ENCODE results near the gene RUNX3. TPM values are rescaled to one million over a fixed set of nuclear protein-coding genes. Genes with fewer than 3 reads are reported as not detected.

Gene RUNX3
- total RNA-seq, 4 donors from 2014 or later, result 0.26 to 1.7 (median 1.6) TPM; not detected in 1

DNA sequence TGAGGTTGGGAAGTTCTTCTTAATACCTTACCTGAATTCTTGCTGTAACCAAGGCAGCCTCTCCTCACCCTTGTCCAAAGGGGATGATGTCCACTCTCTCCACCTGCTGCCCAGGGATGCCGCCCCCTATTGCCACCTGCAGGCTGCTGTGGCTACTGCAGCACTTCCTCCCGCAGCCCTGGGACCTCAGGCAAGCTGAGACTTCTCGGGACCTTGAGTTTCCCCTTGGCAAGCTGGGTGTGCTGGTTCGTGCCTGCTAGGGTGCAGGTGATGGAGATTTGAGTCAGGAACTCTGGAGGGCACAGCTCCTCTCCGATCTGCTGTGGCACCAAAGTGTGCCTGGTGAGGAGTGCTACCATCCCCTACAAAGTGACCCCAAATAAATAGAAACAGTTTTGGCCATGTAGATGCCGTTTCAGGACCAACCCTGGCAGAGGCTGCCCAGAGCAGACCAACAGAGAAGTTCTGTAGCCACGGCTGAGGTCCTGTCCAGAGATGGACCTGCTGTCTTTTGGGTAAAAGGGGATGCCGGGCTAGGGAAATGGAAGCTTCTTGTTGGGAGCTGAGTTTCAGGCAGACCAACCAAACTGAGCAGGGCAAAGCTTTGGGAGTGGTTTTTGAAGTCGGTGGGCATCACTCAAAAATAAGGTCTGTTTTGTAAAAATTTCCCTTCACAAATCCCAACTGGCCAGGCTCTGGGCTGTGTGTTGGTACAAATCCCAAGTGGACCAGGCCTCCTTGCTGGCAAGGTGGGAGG is 31.7 kb downstream of the RUNX3 start:
- Histone ChIP-seq H3K4me3 (no peak overlapping the region), H3K9me3 (no peaks in the 10 kb centered on the region), H3K27ac (no peak overlapping the region), H3K36me3 (no peaks in the 10 kb centered on the region), H3K4me1 (no peaks in the 10 kb centered on the region), H3K27me3 (no peaks in the 10 kb centered on the region)
- intact Hi-C loops (cut with DNase I; ENCODE audit: low total_unique reads), result no loop called here
- TF ChIP-seq, protein P1, sequence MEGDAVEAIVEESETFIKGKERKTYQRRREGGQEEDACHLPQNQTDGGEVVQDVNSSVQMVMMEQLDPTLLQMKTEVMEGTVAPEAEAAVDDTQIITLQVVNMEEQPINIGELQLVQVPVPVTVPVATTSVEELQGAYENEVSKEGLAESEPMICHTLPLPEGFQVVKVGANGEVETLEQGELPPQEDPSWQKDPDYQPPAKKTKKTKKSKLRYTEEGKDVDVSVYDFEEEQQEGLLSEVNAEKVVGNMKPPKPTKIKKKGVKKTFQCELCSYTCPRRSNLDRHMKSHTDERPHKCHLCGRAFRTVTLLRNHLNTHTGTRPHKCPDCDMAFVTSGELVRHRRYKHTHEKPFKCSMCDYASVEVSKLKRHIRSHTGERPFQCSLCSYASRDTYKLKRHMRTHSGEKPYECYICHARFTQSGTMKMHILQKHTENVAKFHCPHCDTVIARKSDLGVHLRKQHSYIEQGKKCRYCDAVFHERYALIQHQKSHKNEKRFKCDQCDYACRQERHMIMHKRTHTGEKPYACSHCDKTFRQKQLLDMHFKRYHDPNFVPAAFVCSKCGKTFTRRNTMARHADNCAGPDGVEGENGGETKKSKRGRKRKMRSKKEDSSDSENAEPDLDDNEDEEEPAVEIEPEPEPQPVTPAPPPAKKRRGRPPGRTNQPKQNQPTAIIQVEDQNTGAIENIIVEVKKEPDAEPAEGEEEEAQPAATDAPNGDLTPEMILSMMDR (IDR thresholded peaks at IDR 0.05), result peak in 3 of 4 experiments; percentile 28 to 53 (median 44)
- no peak for TF ChIP-seq POLR2A (IDR thresholded peaks at IDR 0.05)
- no peak for DNase-seq

DNA sequence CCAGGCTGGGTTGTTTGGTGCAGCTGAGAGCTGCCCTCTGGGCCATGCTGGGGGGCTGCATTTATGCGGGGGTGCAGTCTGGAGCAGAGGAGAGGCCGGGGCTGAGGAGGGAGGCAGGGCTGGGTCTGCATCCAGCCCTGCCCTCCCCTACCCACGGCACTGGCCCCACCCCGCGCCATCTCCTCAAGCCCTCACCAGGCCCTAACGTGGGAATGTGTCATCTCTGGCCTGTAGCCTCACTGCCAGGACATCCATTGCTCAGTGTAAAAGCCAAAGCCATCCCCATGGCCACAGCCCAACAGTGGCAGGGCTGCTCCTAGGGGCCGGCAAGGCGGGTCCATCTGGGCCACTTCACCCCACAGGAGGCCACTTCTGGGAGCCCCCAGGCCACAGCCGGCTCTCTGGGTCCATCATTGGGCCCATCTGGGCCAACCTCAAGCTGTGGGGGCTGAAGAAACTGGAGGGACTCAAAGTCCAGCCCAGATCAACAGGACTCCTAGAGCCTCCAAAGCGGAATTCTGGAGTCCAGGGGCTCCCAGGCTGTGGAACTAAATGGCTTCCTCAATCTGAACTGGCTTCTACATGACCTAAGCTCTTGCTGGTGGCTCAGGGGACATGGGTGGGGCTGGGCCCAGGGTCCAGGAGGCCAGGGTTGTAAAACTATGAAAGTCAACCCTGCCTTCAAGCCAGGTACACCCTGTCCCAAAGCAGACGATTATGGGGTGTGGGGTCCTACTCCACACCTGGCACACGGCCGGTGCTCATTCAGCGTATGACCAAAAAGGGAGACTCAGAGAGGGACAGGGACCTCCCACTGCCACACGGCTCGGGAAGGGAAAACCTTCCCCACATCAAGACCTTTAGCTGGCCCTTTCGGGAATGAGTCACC is 32.6 kb downstream of the RUNX3 start:
- TF ChIP-seq, protein P1 (IDR thresholded peaks at IDR 0.05), result no peak
- TF ChIP-seq POLR2A (IDR thresholded peaks at IDR 0.05), result no peak
- Histone ChIP-seq H3K4me1 (no peaks in the 10 kb centered on the region), H3K9me3 (no peaks in the 10 kb centered on the region), H3K27me3 (no peaks in the 10 kb centered on the region), H3K4me3 (no peak overlapping the region), H3K27ac (no peak overlapping the region), H3K36me3 (no peaks in the 10 kb centered on the region)
- no peak for DNase-seq
- intact Hi-C loops (cut with DNase I; ENCODE audit: low total_unique reads), result no loop called here

DNA sequence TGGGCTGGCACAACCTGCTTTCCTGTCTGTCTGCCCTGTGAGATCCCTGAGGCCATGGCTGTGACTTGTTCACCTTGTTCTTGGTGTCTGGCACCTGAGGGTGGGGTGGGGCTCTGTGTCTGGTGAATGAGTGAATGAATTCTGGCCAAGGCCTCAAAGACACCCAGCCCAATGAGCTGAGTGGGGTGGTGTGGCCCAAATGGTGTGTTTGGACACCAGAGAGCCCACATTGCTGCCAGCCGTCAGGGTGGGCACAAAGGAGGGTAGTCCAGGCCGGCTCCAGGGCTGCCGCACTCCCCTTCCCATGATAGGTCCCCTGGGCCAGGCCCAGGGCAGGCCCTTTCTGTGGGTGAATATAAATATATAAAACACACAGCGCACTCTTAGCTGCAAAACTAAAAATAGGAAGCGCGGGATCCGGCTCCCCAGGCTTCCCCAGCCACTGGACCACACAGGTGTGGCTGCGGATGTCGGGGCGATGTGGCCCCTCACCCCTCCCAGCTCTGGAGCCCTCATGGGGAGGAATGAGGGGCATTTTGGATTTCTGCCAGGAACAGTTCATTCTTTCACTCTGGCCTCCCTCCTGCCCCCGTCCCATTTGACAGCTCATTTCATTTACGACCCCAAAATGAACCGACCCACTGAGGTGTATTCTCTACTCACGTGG is 33.3 kb downstream of the RUNX3 start:
- intact Hi-C loops (cut with DNase I; ENCODE audit: low total_unique reads), result no loop called here
- no peak for DNase-seq
- no peaks in the 10 kb centered on the region for H3K4me1 ChIP-seq
- no peaks in the 10 kb centered on the region for H3K27me3 ChIP-seq
- no peak for TF ChIP-seq POLR2A (IDR thresholded peaks at IDR 0.05)
- H3K9me3 ChIP-seq, result no peaks in the 10 kb centered on the region
- H3K27ac ChIP-seq, result no peak overlapping the region
- H3K36me3 ChIP-seq, result no peaks in the 10 kb centered on the region
- H3K4me3 ChIP-seq, result no peak overlapping the region

DNA sequence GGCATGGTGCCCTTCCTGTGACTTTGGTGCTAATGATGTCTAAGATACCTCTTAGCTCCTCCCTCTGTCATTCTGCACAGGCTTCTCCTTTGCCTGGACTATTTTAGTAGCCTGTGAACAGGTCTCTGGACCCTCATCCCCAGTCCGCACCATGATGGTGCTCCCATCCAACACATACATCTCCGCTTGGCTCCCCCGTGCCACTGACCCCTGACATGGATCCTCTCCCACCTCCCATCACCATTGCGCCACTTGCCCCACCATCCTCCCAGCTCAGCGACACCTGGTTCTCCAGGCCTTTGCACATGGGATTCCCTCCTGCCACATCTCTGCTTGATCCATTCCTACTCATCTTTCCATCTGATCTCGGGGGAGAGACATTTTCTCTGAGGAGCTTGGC is 33.9 kb downstream of the RUNX3 start:
- Histone ChIP-seq H3K9me3 (no peaks in the 10 kb centered on the region), H3K36me3 (no peaks in the 10 kb centered on the region), H3K4me1 (no peaks in the 10 kb centered on the region), H3K27me3 (no peaks in the 10 kb centered on the region), H3K4me3 (no peak overlapping the region), H3K27ac (no peak overlapping the region)
- no peak for TF ChIP-seq POLR2A (IDR thresholded peaks at IDR 0.05)
- TF ChIP-seq, protein P1 (IDR thresholded peaks at IDR 0.05), result no peak
- DNase-seq, result no peak
- intact Hi-C loops (cut with DNase I; ENCODE audit: low total_unique reads), result no loop called here

DNA sequence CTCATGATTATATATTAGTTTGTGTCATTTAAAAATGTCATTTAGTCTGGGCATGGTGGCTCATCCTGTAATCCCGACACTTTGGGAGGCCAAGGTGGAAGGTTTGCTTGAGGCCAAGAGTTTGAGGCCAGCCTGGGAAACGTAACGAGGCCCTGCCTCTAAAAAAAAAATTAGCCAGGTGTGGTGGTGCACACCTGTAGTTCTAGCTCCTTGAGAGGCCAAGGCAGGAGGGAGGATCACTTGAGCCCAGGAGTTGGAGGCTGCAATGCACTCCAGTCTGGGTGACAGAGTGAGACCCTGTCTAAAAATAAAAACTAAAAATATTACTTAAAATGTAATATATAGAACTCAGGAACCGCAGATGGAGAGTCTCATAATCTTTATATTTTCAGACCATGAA is 34.6 kb downstream of the RUNX3 start:
- no peaks in the 10 kb centered on the region for H3K27me3 ChIP-seq
- H3K4me3 ChIP-seq, result no peak overlapping the region
- H3K27ac ChIP-seq, result no peak overlapping the region
- no peak for DNase-seq
- no peaks in the 10 kb centered on the region for H3K4me1 ChIP-seq
- no peak for TF ChIP-seq POLR2A (IDR thresholded peaks at IDR 0.05)
- TF ChIP-seq, protein P1 (IDR thresholded peaks at IDR 0.05), result no peak
- no peaks in the 10 kb centered on the region for H3K9me3 ChIP-seq
- H3K36me3 ChIP-seq, result no peaks in the 10 kb centered on the region
- intact Hi-C loops (cut with DNase I; ENCODE audit: low total_unique reads), result no loop called here

All from uterus (tissue), 4 donors.